ENCODE results near the gene HHAT. TPM values are rescaled to one million over a fixed set of nuclear protein-coding genes. Genes with fewer than 3 reads are reported as not detected.

HHAT gene
- polyA plus RNA-seq, 1 donor (not counting 4 experiments of a cell fraction or from before 2014, with no cell fraction given), result 3.8 TPM

DNA sequence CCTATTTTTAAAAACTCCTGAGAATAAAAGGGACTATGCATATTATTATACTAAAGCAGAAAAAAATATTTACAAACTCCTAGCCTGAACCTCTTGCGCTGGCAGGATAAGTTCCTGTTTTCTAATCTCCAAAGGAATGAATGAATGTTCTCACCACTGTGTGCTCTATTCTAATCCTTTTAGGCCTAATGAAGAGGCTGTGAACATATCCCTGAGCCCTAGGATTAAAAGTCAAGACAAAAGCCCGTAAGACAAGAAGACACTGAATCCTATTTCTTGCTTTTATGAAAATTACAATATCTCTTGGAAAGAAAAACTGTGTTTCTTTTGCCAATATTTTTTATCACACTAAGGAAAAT is 317.5 kb downstream of the HHAT start:
- H3K27me3 ChIP-seq (ENCODE audit: control insufficient read depth, extremely low read depth, insufficient read depth, low read length), result no peaks in the 10 kb centered on the region
- no peak overlapping the region for H3K4me2 ChIP-seq (ENCODE audit: control insufficient read depth, extremely low read depth, insufficient read depth, low read depth, low read length)
- H3K9me3 ChIP-seq (ENCODE audit: control insufficient read depth, low read depth, low read length), result no peaks in the 10 kb centered on the region
- H3K79me2 ChIP-seq (ENCODE audit: control insufficient read depth, insufficient read depth, low read length), result no peaks in the 10 kb centered on the region
- no peaks in the 10 kb centered on the region for H3K4me1 ChIP-seq (ENCODE audit: control insufficient read depth, extremely low read depth, insufficient read depth, low read length)
- no peaks in the 10 kb centered on the region for H3K36me3 ChIP-seq (ENCODE audit: control insufficient read depth in 2 of 2, extremely low read depth in 1 of 2, insufficient read depth in 2 of 2, low read length in 2 of 2)
- DNase-seq (ENCODE audit: low read depth, low spot score) (no peak), FAIRE-seq (no peak)
- H2AFZ ChIP-seq (ENCODE audit: control insufficient read depth, low read length), result no peak overlapping the region
- dilution Hi-C loops (cut with MboI; ENCODE audit: extremely low pct_ligation_motif_present, low sequenced_read_pairs), result no loop called here
- no peaks in the 10 kb centered on the region for H3K9me1 ChIP-seq (ENCODE audit: control insufficient read depth, extremely low read depth, insufficient read depth, low read length)
- TF ChIP-seq EZH2 (IDR thresholded peaks at IDR 0.05; ENCODE audit: low read length), result no peak
- TF ChIP-seq, protein P1, sequence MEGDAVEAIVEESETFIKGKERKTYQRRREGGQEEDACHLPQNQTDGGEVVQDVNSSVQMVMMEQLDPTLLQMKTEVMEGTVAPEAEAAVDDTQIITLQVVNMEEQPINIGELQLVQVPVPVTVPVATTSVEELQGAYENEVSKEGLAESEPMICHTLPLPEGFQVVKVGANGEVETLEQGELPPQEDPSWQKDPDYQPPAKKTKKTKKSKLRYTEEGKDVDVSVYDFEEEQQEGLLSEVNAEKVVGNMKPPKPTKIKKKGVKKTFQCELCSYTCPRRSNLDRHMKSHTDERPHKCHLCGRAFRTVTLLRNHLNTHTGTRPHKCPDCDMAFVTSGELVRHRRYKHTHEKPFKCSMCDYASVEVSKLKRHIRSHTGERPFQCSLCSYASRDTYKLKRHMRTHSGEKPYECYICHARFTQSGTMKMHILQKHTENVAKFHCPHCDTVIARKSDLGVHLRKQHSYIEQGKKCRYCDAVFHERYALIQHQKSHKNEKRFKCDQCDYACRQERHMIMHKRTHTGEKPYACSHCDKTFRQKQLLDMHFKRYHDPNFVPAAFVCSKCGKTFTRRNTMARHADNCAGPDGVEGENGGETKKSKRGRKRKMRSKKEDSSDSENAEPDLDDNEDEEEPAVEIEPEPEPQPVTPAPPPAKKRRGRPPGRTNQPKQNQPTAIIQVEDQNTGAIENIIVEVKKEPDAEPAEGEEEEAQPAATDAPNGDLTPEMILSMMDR (optimal IDR thresholded peaks at IDR 0.05 in 1 of 3, IDR thresholded peaks at IDR 0.05 in 1 of 3, conservative IDR thresholded peaks at IDR 0.05 in 1 of 3; ENCODE audit: extremely low read depth in 1 of 3, insufficient read depth in 2 of 3, low read length in 3 of 3), result no peak
- no peak overlapping the region for H3K4me3 ChIP-seq (ENCODE audit: control insufficient read depth in 2 of 3, extremely low read depth in 1 of 3, insufficient read depth in 2 of 3, low read depth in 1 of 3, low read length in 3 of 3)
- no peak overlapping the region for H3K9ac ChIP-seq (ENCODE audit: control insufficient read depth, extremely low read depth, insufficient read depth, low read length)
- H4K20me1 ChIP-seq (ENCODE audit: control insufficient read depth, extremely low read depth, insufficient read depth, low read length), result no peaks in the 10 kb centered on the region
- H3K27ac ChIP-seq (ENCODE audit: control insufficient read depth, insufficient read depth, low read length), result no peak overlapping the region

- Histone ChIP-seq H3K9me1 (ENCODE audit: control insufficient read depth, extremely low read depth, insufficient read depth, low read length) (no peaks in the 10 kb centered on the region), H2AFZ (ENCODE audit: control insufficient read depth, low read length) (no peak overlapping the region), H3K4me2 (ENCODE audit: control insufficient read depth, extremely low read depth, insufficient read depth, low read depth, low read length) (no peak overlapping the region), H3K4me1 (ENCODE audit: control insufficient read depth, extremely low read depth, insufficient read depth, low read length) (no peaks in the 10 kb centered on the region), H3K79me2 (ENCODE audit: control insufficient read depth, insufficient read depth, low read length) (no peaks in the 10 kb centered on the region), H3K9me3 (ENCODE audit: control insufficient read depth, low read depth, low read length) (no peaks in the 10 kb centered on the region), H3K27ac (ENCODE audit: control insufficient read depth, insufficient read depth, low read length) (no peak overlapping the region), H3K27me3 (ENCODE audit: control insufficient read depth, extremely low read depth, insufficient read depth, low read length) (no peaks in the 10 kb centered on the region), H3K4me3 (ENCODE audit: control insufficient read depth in 2 of 3, extremely low read depth in 1 of 3, insufficient read depth in 2 of 3, low read depth in 1 of 3, low read length in 3 of 3) (no peak overlapping the region), H4K20me1 (ENCODE audit: control insufficient read depth, extremely low read depth, insufficient read depth, low read length) (no peaks in the 10 kb centered on the region), H3K36me3 (ENCODE audit: control insufficient read depth in 2 of 2, extremely low read depth in 1 of 2, insufficient read depth in 2 of 2, low read length in 2 of 2) (no peaks in the 10 kb centered on the region), H3K9ac (ENCODE audit: control insufficient read depth, extremely low read depth, insufficient read depth, low read length) (no peak overlapping the region)
- dilution Hi-C loops (cut with MboI; ENCODE audit: extremely low pct_ligation_motif_present, low sequenced_read_pairs), result no loop called here
- TF ChIP-seq EZH2 (IDR thresholded peaks at IDR 0.05; ENCODE audit: low read length), result no peak
- TF ChIP-seq, protein P1 (optimal IDR thresholded peaks at IDR 0.05 in 1 of 3, IDR thresholded peaks at IDR 0.05 in 1 of 3, conservative IDR thresholded peaks at IDR 0.05 in 1 of 3; ENCODE audit: extremely low read depth in 1 of 3, insufficient read depth in 2 of 3, low read length in 3 of 3), result no peak
- DNase-seq (ENCODE audit: low read depth, low spot score) (no peak), FAIRE-seq (no peak)
These were observed 319.0 kb downstream of the HHAT start for GRCh38 chr1:210647406-210648333.
